Activated CD8-positive, alpha-beta memory T cell treated with anti-CD3 and anti-CD28 coated beads for 4 hours (primary cell): ENCODE data around the gene AKR7A2.

Source experiments
- DNase-seq, 2 donors: peaks; one replicate each; pipeline ENCODE4 v3.0.0-alpha.2; 2020; ENCODE audit warnings: low read depth in 2 of 2

The AKR7A2 gene

GRCh38 chr1:19311931-19312781, at the start of gene AKR7A2, which contains the start of gene SLC66A1:
Gene AKR7A2 (minus strand): TSS chr1:19312144. CDS start chr1:19312124, 20 bp downstream.
Gene SLC66A1 (plus strand): TSS chr1:19312326. CDS start chr1:19317678, 5,352 bp downstream.
- DNase-seq: peak; percentile 75 to 78

- no peak for DNase-seq
Observed at GRCh38 chr1:19360843-19361610, 49.1 kb upstream of the AKR7A2 start.

GRCh38 chr1:19360432-19360831, 48.5 kb upstream of the AKR7A2 start:
- DNase-seq: no peak

GRCh38 chr1:19360016-19360415, 48.1 kb upstream of the AKR7A2 start:
- DNase-seq: no peak

GRCh38 chr1:19359357-19359756, 47.4 kb upstream of the AKR7A2 start:
- DNase-seq: no peak

GRCh38 chr1:19358710-19359109, 46.8 kb upstream of the AKR7A2 start:
- DNase-seq: no peak

GRCh38 chr1:19357299-19357986, 45.5 kb upstream of the AKR7A2 start:
- no peak for DNase-seq

- DNase-seq: no peak
Observed at GRCh38 chr1:19356266-19356665, 44.3 kb upstream of the AKR7A2 start.

GRCh38 chr1:19354531-19354981, 42.6 kb upstream of the AKR7A2 start:
- DNase-seq: no peak

- DNase-seq: no peak
Observed at GRCh38 chr1:19353596-19353995, 41.7 kb upstream of the AKR7A2 start.

GRCh38 chr1:19352839-19353238, 40.9 kb upstream of the AKR7A2 start:
- DNase-seq: no peak

GRCh38 chr1:19351873-19352272, 39.9 kb upstream of the AKR7A2 start:
- no peak for DNase-seq

GRCh38 chr1:19350566-19350965, 38.6 kb upstream of the AKR7A2 start:
- DNase-seq: no peak

- DNase-seq: no peak
Observed at GRCh38 chr1:19349999-19350398, 38.1 kb upstream of the AKR7A2 start.

GRCh38 chr1:19348441-19349198, 36.7 kb upstream of the AKR7A2 start:
- no peak for DNase-seq

GRCh38 chr1:19347533-19348172, 35.7 kb upstream of the AKR7A2 start:
- DNase-seq: no peak

- no peak for DNase-seq
Observed at GRCh38 chr1:19346026-19346425, 34.1 kb upstream of the AKR7A2 start.

- DNase-seq: no peak
Observed at GRCh38 chr1:19345391-19345790, 33.4 kb upstream of the AKR7A2 start.

GRCh38 chr1:19344831-19345230, 32.9 kb upstream of the AKR7A2 start:
- DNase-seq: no peak

GRCh38 chr1:19344372-19344810, 32.4 kb upstream of the AKR7A2 start:
- DNase-seq: no peak
